ENCODE data around the gene ZNF195. TPM values are rescaled to one million over a fixed set of nuclear protein-coding genes. Genes with fewer than 3 reads are reported as not detected.

Gene ZNF195
- total RNA-seq, 1 donor from 2014 or later: 54.8 TPM

GRCh38 chr11:3356858-3357257, 22.1 kb downstream of the ZNF195 start:
- H3K36me3 Mint-ChIP-seq (ENCODE audit: low read depth): peaks cover 57% of the 10 kb centered on the region
- POLR2A ChIA-PET: no interaction called here
- no peak overlapping the region for H3K27ac Mint-ChIP-seq
- CTCF ChIA-PET: no interaction called here
- no peaks in the 10 kb centered on the region for H3K27me3 Mint-ChIP-seq
- H3K4me1 Mint-ChIP-seq: no peaks in the 10 kb centered on the region
- ATAC-seq (ENCODE audit: low read depth) (no peak), DNase-seq (no peak)
- intact Hi-C loops (cut with micrococcal nuclease): no loop called here
- H3K4me3 Mint-ChIP-seq: no peak overlapping the region
- H3K9me3 Mint-ChIP-seq: peaks cover 40% of the 10 kb centered on the region
- TF ChIP-seq, protein P1, sequence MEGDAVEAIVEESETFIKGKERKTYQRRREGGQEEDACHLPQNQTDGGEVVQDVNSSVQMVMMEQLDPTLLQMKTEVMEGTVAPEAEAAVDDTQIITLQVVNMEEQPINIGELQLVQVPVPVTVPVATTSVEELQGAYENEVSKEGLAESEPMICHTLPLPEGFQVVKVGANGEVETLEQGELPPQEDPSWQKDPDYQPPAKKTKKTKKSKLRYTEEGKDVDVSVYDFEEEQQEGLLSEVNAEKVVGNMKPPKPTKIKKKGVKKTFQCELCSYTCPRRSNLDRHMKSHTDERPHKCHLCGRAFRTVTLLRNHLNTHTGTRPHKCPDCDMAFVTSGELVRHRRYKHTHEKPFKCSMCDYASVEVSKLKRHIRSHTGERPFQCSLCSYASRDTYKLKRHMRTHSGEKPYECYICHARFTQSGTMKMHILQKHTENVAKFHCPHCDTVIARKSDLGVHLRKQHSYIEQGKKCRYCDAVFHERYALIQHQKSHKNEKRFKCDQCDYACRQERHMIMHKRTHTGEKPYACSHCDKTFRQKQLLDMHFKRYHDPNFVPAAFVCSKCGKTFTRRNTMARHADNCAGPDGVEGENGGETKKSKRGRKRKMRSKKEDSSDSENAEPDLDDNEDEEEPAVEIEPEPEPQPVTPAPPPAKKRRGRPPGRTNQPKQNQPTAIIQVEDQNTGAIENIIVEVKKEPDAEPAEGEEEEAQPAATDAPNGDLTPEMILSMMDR (IDR thresholded peaks at IDR 0.05): no peak

GRCh38 chr11:3353066-3353465, 25.9 kb downstream of the ZNF195 start:
- TF ChIP-seq, protein P1 (IDR thresholded peaks at IDR 0.05): no peak
- H3K9me3 Mint-ChIP-seq: peaks cover 19% of the 10 kb centered on the region
- ChIA-PET POLR2A (no interaction called here), CTCF (no interaction called here)
- H3K27ac Mint-ChIP-seq: no peak overlapping the region
- no peaks in the 10 kb centered on the region for H3K27me3 Mint-ChIP-seq
- no peak overlapping the region for H3K4me3 Mint-ChIP-seq
- ATAC-seq (ENCODE audit: low read depth) (no peak), DNase-seq (no peak)
- intact Hi-C loops (cut with micrococcal nuclease): no loop called here
- no peaks in the 10 kb centered on the region for H3K4me1 Mint-ChIP-seq
- H3K36me3 Mint-ChIP-seq (ENCODE audit: low read depth): peaks cover 20% of the 10 kb centered on the region

- H3K9me3 Mint-ChIP-seq: peaks cover 7% of the 10 kb centered on the region
These were observed 31.8 kb downstream of the ZNF195 start for GRCh38 chr11:3347127-3347526.

DNA sequence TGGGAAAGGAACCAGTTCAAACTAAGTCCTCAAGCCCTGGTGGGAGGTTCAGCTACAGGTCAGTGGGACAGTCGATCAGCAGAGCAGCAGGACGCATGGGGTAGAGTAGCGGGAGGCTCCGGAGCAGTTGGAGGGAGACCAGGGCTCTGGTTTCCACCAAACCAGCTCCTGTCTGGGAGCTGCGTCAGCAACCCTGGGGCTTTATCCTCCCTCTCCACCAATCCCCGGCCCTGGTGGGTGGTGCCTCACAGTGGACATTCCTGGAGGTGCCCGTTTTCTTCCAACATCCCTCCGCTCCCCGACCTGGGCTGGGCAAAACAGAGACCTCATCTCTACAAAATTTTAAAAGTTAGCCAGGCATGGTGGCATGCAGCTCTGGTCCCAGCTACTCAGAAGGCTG, 32.4 kb downstream of the ZNF195 start:
- intact Hi-C loops (cut with micrococcal nuclease): loop anchor here (10.0 kb wide), 1 partner anchor 58 kb away; no protein-coding TSS in a partner anchor
- Mint-ChIP-seq H3K36me3 (ENCODE audit: low read depth) (peaks cover 5% of the 10 kb centered on the region), H3K27me3 (peaks cover 5% of the 10 kb centered on the region), H3K4me3 (no peak overlapping the region), H3K27ac (no peak overlapping the region), H3K9me3 (peaks cover 7% of the 10 kb centered on the region), H3K4me1 (no peaks in the 10 kb centered on the region)
- CTCF ChIA-PET: no interaction called here
- POLR2A ChIA-PET: no interaction called here
- ATAC-seq (ENCODE audit: low read depth) (no peak), DNase-seq (no peak)
- TF ChIP-seq, protein P1 (IDR thresholded peaks at IDR 0.05): no peak

More at GRCh38 chr11:3347127-3347526, 31.8 kb downstream of the ZNF195 start:
- TF ChIP-seq, protein P1 (IDR thresholded peaks at IDR 0.05): no peak
- H3K27me3 Mint-ChIP-seq: peaks cover 2% of the 10 kb centered on the region
- intact Hi-C loops (cut with micrococcal nuclease): loop anchor here (10.0 kb wide), 1 partner anchor 58 kb away; no protein-coding TSS in a partner anchor
- CTCF ChIA-PET: no interaction called here
- no peak overlapping the region for H3K4me3 Mint-ChIP-seq
- ATAC-seq (ENCODE audit: low read depth) (no peak), DNase-seq (no peak)
- H3K27ac Mint-ChIP-seq: no peak overlapping the region
- POLR2A ChIA-PET: no interaction called here
- peaks cover 5% of the 10 kb centered on the region for H3K36me3 Mint-ChIP-seq (ENCODE audit: low read depth)
- no peaks in the 10 kb centered on the region for H3K4me1 Mint-ChIP-seq

GRCh38 chr11:3345736-3346135, 33.2 kb downstream of the ZNF195 start:
- H3K27ac Mint-ChIP-seq: no peak overlapping the region
- H3K36me3 Mint-ChIP-seq (ENCODE audit: low read depth): peaks cover 5% of the 10 kb centered on the region
- H3K4me1 Mint-ChIP-seq: no peaks in the 10 kb centered on the region
- H3K27me3 Mint-ChIP-seq: peaks cover 13% of the 10 kb centered on the region
- H3K4me3 Mint-ChIP-seq: no peak overlapping the region
- ATAC-seq (ENCODE audit: low read depth): no peak
- CTCF ChIA-PET: no interaction called here
- intact Hi-C loops (cut with micrococcal nuclease): loop anchor here (10.0 kb wide), 1 partner anchor 59 kb away; no protein-coding TSS in a partner anchor
- TF ChIP-seq, protein P1 (IDR thresholded peaks at IDR 0.05): no peak
- H3K9me3 Mint-ChIP-seq: peaks cover 7% of the 10 kb centered on the region
- DNase-seq: no peak
- POLR2A ChIA-PET: no interaction called here

All from activated B cell treated with CpG ODN at 0.5 μM for 24 hours (primary cell).